ENCODE results near the gene GMDS.

The GMDS gene

GRCh38 chr6:1787894-1788293 is 457.5 kb downstream of the GMDS start:
- Mint-ChIP-seq H3K27ac (no peak overlapping the region), H3K4me1 (ENCODE audit: low read depth) (peaks cover 5% of the 10 kb centered on the region), H3K36me3 (ENCODE audit: low read depth) (peaks cover 6% of the 10 kb centered on the region), H3K27me3 (no peaks in the 10 kb centered on the region), H3K9me3 (no peaks in the 10 kb centered on the region), H3K4me3 (no peak overlapping the region)

- Mint-ChIP-seq H3K9me3 (no peaks in the 10 kb centered on the region), H3K27me3 (no peaks in the 10 kb centered on the region), H3K4me1 (ENCODE audit: low read depth) (peaks cover 5% of the 10 kb centered on the region), H3K36me3 (ENCODE audit: low read depth) (peaks cover 6% of the 10 kb centered on the region), H3K27ac (no peak overlapping the region), H3K4me3 (no peak overlapping the region)
Observed at GRCh38 chr6:1786455-1787453, 458.7 kb downstream of the GMDS start.

- Mint-ChIP-seq H3K36me3 (ENCODE audit: low read depth) (peaks cover 9% of the 10 kb centered on the region), H3K4me3 (no peak overlapping the region), H3K27me3 (no peaks in the 10 kb centered on the region), H3K27ac (no peak overlapping the region), H3K9me3 (no peaks in the 10 kb centered on the region), H3K4me1 (ENCODE audit: low read depth) (peaks cover 5% of the 10 kb centered on the region)
Observed at GRCh38 chr6:1784422-1784884, 461.0 kb downstream of the GMDS start.

GRCh38 chr6:1781817-1782184 is 463.6 kb downstream of the GMDS start:
- H3K4me1 Mint-ChIP-seq (ENCODE audit: low read depth) = peaks cover 2% of the 10 kb centered on the region
- H3K27me3 Mint-ChIP-seq = no peaks in the 10 kb centered on the region
- H3K27ac Mint-ChIP-seq = no peak overlapping the region
- H3K9me3 Mint-ChIP-seq = no peaks in the 10 kb centered on the region
- H3K36me3 Mint-ChIP-seq (ENCODE audit: low read depth) = peaks cover 9% of the 10 kb centered on the region
- H3K4me3 Mint-ChIP-seq = no peak overlapping the region

- Mint-ChIP-seq H3K4me1 (ENCODE audit: low read depth) (no peaks in the 10 kb centered on the region), H3K36me3 (ENCODE audit: low read depth) (peaks cover 9% of the 10 kb centered on the region), H3K27me3 (no peaks in the 10 kb centered on the region), H3K4me3 (no peak overlapping the region), H3K27ac (no peak overlapping the region), H3K9me3 (no peaks in the 10 kb centered on the region)
Observed at GRCh38 chr6:1781152-1781816, 464.1 kb downstream of the GMDS start.

- peaks cover 2% of the 10 kb centered on the region for H3K4me1 Mint-ChIP-seq (ENCODE audit: low read depth)
Observed at GRCh38 chr6:1780251-1780867, 465.0 kb downstream of the GMDS start.

GRCh38 chr6:1778686-1779235 is 466.6 kb downstream of the GMDS start:
- H3K36me3 Mint-ChIP-seq (ENCODE audit: low read depth) = peaks cover 11% of the 10 kb centered on the region
- H3K4me1 Mint-ChIP-seq (ENCODE audit: low read depth) = peaks cover 15% of the 10 kb centered on the region
- H3K9me3 Mint-ChIP-seq = no peaks in the 10 kb centered on the region
- no peak overlapping the region for H3K4me3 Mint-ChIP-seq
- no peaks in the 10 kb centered on the region for H3K27me3 Mint-ChIP-seq
- no peak overlapping the region for H3K27ac Mint-ChIP-seq

More at GRCh38 chr6:1780251-1780867, 465.0 kb downstream of the GMDS start:
- Mint-ChIP-seq H3K27ac (no peak overlapping the region), H3K4me3 (no peak overlapping the region), H3K9me3 (no peaks in the 10 kb centered on the region), H3K36me3 (ENCODE audit: low read depth) (peaks cover 3% of the 10 kb centered on the region), H3K27me3 (no peaks in the 10 kb centered on the region)

GRCh38 chr6:1777921-1778685 is 467.3 kb downstream of the GMDS start:
- Mint-ChIP-seq H3K36me3 (ENCODE audit: low read depth) (peaks cover 11% of the 10 kb centered on the region), H3K4me3 (no peak overlapping the region), H3K9me3 (no peaks in the 10 kb centered on the region), H3K27me3 (no peaks in the 10 kb centered on the region), H3K27ac (no peak overlapping the region), H3K4me1 (ENCODE audit: low read depth) (peaks cover 22% of the 10 kb centered on the region)

- Mint-ChIP-seq H3K9me3 (no peaks in the 10 kb centered on the region), H3K27ac (no peak overlapping the region), H3K4me1 (ENCODE audit: low read depth) (peaks cover 42% of the 10 kb centered on the region), H3K27me3 (no peaks in the 10 kb centered on the region), H3K36me3 (ENCODE audit: low read depth) (peaks cover 8% of the 10 kb centered on the region), H3K4me3 (no peak overlapping the region)
Observed at GRCh38 chr6:1775441-1775840, 470.0 kb downstream of the GMDS start.

- Mint-ChIP-seq H3K27me3 (no peaks in the 10 kb centered on the region), H3K4me3 (no peak overlapping the region), H3K4me1 (ENCODE audit: low read depth) (peaks cover 51% of the 10 kb centered on the region), H3K27ac (no peak overlapping the region), H3K9me3 (no peaks in the 10 kb centered on the region), H3K36me3 (ENCODE audit: low read depth) (peaks cover 8% of the 10 kb centered on the region)
Observed at GRCh38 chr6:1774226-1774915, 471.0 kb downstream of the GMDS start.

- Mint-ChIP-seq H3K36me3 (ENCODE audit: low read depth) (peaks cover 8% of the 10 kb centered on the region), H3K9me3 (no peaks in the 10 kb centered on the region), H3K4me3 (no peak overlapping the region), H3K27ac (no peak overlapping the region), H3K27me3 (no peaks in the 10 kb centered on the region), H3K4me1 (ENCODE audit: low read depth) (peaks cover 55% of the 10 kb centered on the region)
Observed at GRCh38 chr6:1773700-1774099, 471.7 kb downstream of the GMDS start.

GRCh38 chr6:1770968-1771723 is 474.3 kb downstream of the GMDS start:
- Mint-ChIP-seq H3K27me3 (no peaks in the 10 kb centered on the region), H3K27ac (no peak overlapping the region), H3K4me3 (no peak overlapping the region), H3K9me3 (no peaks in the 10 kb centered on the region), H3K4me1 (ENCODE audit: low read depth) (peaks cover 55% of the 10 kb centered on the region), H3K36me3 (ENCODE audit: low read depth) (peaks cover 8% of the 10 kb centered on the region)

GRCh38 chr6:1770435-1770843 is 475.0 kb downstream of the GMDS start:
- Mint-ChIP-seq H3K9me3 (no peaks in the 10 kb centered on the region), H3K4me1 (ENCODE audit: low read depth) (peaks cover 53% of the 10 kb centered on the region), H3K27me3 (no peaks in the 10 kb centered on the region), H3K27ac (peak overlapping the region; percentile 71), H3K4me3 (peak overlapping the region; percentile 61), H3K36me3 (ENCODE audit: low read depth) (peaks cover 8% of the 10 kb centered on the region)

Data from stimulated activated naive CD8-positive, alpha-beta T cell treated with anti-CD3 and anti-CD28 coated beads, Interleukin-15, Interleukin-2, amounts not matched to agents 100 ng/mL and 50 ng/mL, for 24 hours (primary cell).